GM12878 (cell line): ENCODE data around the gene COL19A1.

Source experiments
- CBFB ChIP-seq: IDR thresholded peaks from 2 replicates; pipeline ENCODE4 v1.6.1; 2016; ENCODE audit warnings: antibody characterized with exemption, low read depth
- HDGF ChIP-seq: fragments of 450-650 bp; IDR thresholded peaks from 2 replicates; pipeline ENCODE4 v1.6.1; 2016; ENCODE audit warnings: antibody characterized with exemption
- RAD21 ChIP-seq: IDR thresholded peaks from 2 replicates; pipeline ENCODE4 v1.6.1; 2011; ENCODE audit warnings: mild to moderate bottlenecking, low read depth, low read length, moderate library complexity; ENCODE audit not compliant: insufficient read depth
- SPI1 ChIP-seq: IDR thresholded peaks from 2 replicates; pipeline ENCODE4 v1.6.1; 2011; ENCODE audit warnings: low read depth, mild to moderate bottlenecking, low read length, moderate library complexity, borderline replicate concordance; ENCODE audit not compliant: insufficient read depth
- SRF ChIP-seq, 2 experiments: IDR thresholded peaks; 2 replicates each; pipeline ENCODE4 v1.6.1; 2011; ENCODE audit warnings: low read depth in 2 of 2, low read length in 2 of 2, mild to moderate bottlenecking in 1 of 2, moderate library complexity in 1 of 2
- SUPT20H ChIP-seq: IDR thresholded peaks from 2 replicates; pipeline ENCODE4 v1.6.1; 2011; ENCODE audit warnings: low read depth, mild to moderate bottlenecking, low read length, moderate library complexity, borderline replicate concordance; ENCODE audit not compliant: control insufficient read depth
- TF ChIP-seq, protein P1 (sequence below), 3 experiments: IDR thresholded peaks in 2 of 3; conservative IDR thresholded peaks in 1 of 3; 2 replicates each; pipeline ENCODE4 v1.5.1; 2011; ENCODE audit warnings: low read depth in 3 of 3, low read length in 3 of 3, mild to moderate bottlenecking in 3 of 3, control low read depth in 2 of 3, moderate library complexity in 2 of 3, inconsistent platforms in 1 of 3, mixed read lengths in 1 of 3; ENCODE audit not compliant: control insufficient read depth in 2 of 3, insufficient read depth in 1 of 3; ENCODE audit errors: extremely low read depth in 1 of 3
- TF ChIP-seq, protein P2 (sequence below): fragments of 450-650 bp; IDR thresholded peaks from 2 replicates; pipeline ENCODE4 v1.6.1; 2017; ENCODE audit warnings: mild to moderate bottlenecking, moderate library complexity

DNA sequence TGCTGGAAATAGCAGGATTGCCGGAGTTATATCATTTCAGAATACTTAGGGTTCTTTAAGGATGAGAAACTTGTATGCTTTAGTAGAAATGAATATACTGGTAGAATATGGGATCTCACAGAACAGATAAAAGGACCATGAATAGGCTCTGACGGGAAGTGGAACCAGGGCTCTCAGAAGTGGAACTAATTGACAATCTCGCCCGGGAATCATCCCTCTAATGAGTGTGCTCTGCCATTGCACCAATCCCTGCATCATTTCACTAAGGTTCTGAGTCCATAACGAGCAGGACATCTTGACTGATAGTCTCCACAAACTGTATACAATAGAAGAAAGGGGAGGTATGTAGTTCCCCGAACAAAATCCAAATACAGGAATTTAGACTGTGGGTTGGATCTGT, 286.4 kb downstream of the COL19A1 start:
- TF ChIP-seq CBFB, result no peak
- TF ChIP-seq SUPT20H, result no peak
- TF ChIP-seq, protein P1, sequence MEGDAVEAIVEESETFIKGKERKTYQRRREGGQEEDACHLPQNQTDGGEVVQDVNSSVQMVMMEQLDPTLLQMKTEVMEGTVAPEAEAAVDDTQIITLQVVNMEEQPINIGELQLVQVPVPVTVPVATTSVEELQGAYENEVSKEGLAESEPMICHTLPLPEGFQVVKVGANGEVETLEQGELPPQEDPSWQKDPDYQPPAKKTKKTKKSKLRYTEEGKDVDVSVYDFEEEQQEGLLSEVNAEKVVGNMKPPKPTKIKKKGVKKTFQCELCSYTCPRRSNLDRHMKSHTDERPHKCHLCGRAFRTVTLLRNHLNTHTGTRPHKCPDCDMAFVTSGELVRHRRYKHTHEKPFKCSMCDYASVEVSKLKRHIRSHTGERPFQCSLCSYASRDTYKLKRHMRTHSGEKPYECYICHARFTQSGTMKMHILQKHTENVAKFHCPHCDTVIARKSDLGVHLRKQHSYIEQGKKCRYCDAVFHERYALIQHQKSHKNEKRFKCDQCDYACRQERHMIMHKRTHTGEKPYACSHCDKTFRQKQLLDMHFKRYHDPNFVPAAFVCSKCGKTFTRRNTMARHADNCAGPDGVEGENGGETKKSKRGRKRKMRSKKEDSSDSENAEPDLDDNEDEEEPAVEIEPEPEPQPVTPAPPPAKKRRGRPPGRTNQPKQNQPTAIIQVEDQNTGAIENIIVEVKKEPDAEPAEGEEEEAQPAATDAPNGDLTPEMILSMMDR (IDR thresholded peaks at IDR 0.05 in 2 of 3, conservative IDR thresholded peaks at IDR 0.05 in 1 of 3; ENCODE audit: control insufficient read depth in 2 of 3, extremely low read depth in 1 of 3, insufficient read depth in 1 of 3, low read depth in 3 of 3, low read length in 3 of 3), result no peak
- TF ChIP-seq RAD21, result no peak
- no peak for TF ChIP-seq SPI1
- no peak for TF ChIP-seq HDGF
- TF ChIP-seq SRF (IDR thresholded peaks at IDR 0.05; ENCODE audit: low read depth in 2 of 2, low read length in 2 of 2), result no peak
- TF ChIP-seq, protein P2, sequence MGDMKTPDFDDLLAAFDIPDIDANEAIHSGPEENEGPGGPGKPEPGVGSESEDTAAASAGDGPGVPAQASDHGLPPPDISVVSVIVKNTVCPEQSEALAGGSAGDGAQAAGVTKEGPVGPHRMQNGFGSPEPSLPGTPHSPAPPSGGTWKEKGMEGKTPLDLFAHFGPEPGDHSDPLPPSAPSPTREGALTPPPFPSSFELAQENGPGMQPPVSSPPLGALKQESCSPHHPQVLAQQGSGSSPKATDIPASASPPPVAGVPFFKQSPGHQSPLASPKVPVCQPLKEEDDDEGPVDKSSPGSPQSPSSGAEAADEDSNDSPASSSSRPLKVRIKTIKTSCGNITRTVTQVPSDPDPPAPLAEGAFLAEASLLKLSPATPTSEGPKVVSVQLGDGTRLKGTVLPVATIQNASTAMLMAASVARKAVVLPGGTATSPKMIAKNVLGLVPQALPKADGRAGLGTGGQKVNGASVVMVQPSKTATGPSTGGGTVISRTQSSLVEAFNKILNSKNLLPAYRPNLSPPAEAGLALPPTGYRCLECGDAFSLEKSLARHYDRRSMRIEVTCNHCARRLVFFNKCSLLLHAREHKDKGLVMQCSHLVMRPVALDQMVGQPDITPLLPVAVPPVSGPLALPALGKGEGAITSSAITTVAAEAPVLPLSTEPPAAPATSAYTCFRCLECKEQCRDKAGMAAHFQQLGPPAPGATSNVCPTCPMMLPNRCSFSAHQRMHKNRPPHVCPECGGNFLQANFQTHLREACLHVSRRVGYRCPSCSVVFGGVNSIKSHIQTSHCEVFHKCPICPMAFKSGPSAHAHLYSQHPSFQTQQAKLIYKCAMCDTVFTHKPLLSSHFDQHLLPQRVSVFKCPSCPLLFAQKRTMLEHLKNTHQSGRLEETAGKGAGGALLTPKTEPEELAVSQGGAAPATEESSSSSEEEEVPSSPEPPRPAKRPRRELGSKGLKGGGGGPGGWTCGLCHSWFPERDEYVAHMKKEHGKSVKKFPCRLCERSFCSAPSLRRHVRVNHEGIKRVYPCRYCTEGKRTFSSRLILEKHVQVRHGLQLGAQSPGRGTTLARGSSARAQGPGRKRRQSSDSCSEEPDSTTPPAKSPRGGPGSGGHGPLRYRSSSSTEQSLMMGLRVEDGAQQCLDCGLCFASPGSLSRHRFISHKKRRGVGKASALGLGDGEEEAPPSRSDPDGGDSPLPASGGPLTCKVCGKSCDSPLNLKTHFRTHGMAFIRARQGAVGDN, result no peak
